Measurements from ENCODE around the gene VPS35L. TPM values are rescaled to one million over a fixed set of nuclear protein-coding genes. Genes with fewer than 3 reads are reported as not detected.

The VPS35L gene
- total and polyA plus RNA-seq, 2 of the 13 experiments (the other 11 are each of a cell fraction or from before 2014, with no cell fraction given) = 1.4 to 1.6 TPM

GRCh38 chr16:19542138-19542821 is 13.2 kb upstream of the VPS35L start (continued):
- TF ChIP-seq USF2 (IDR thresholded peaks at IDR 0.05; ENCODE audit: low read depth, low read length) (no peak), USF2 (CRISPR knock-in tag; IDR thresholded peaks at IDR 0.05; ENCODE audit: borderline replicate concordance) (no peak), HES4 (CRISPR knock-in tag; IDR thresholded peaks at IDR 0.05; ENCODE audit: borderline replicate concordance) (no peak), ZNF281 (CRISPR knock-in tag; IDR thresholded peaks at IDR 0.05; ENCODE audit: borderline replicate concordance) (peak; percentile 26; the same call in 1 of the 2 replicates), FOXK2 (IDR thresholded peaks at IDR 0.05) (no peak), ATF3 (CRISPR knock-in tag; IDR thresholded peaks at IDR 0.05) (peak; percentile 54; the same call in 1 of the 2 replicates), PHB2 (IDR thresholded peaks at IDR 0.05; ENCODE audit: partially characterized antibody) (no peak), SALL2 (CRISPR knock-in tag; IDR thresholded peaks at IDR 0.05) (no peak), ARHGAP35 (CRISPR knock-in tag; IDR thresholded peaks at IDR 0.05; ENCODE audit: borderline replicate concordance) (no peak), ZNF550 (CRISPR knock-in tag; IDR thresholded peaks at IDR 0.05; ENCODE audit: borderline replicate concordance) (no peak), NFKBIZ (CRISPR knock-in tag; IDR thresholded peaks at IDR 0.05) (peak; percentile 96), TFE3 (CRISPR knock-in tag; IDR thresholded peaks at IDR 0.05) (peak; percentile 92), RBM39 (IDR thresholded peaks at IDR 0.05; ENCODE audit: low read depth, low read length, poor library complexity, severe bottlenecking) (no peak)
- TF ChIP-seq, protein P1, sequence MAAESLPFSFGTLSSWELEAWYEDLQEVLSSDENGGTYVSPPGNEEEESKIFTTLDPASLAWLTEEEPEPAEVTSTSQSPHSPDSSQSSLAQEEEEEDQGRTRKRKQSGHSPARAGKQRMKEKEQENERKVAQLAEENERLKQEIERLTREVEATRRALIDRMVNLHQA (CRISPR knock-in tag; IDR thresholded peaks at IDR 0.05) = no peak
- TF ChIP-seq, protein P2, sequence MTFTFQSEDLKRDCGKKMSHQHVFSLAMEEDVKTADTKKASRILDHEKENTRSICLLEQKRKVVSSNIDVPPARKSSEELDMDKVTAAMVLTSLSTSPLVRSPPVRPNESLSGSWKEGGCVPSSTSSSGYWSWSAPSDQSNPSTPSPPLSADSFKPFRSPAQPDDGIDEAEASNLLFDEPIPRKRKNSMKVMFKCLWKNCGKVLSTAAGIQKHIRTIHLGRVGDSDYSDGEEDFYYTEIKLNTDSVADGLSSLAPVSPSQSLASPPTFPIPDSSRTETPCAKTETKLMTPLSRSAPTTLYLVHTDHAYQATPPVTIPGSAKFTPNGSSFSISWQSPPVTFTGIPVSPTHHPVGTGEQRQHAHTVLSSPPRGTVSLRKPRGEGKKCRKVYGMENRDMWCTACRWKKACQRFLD (CRISPR knock-in tag; IDR thresholded peaks at IDR 0.05; ENCODE audit: borderline replicate concordance) = no peak
- TF ChIP-seq, protein P3, sequence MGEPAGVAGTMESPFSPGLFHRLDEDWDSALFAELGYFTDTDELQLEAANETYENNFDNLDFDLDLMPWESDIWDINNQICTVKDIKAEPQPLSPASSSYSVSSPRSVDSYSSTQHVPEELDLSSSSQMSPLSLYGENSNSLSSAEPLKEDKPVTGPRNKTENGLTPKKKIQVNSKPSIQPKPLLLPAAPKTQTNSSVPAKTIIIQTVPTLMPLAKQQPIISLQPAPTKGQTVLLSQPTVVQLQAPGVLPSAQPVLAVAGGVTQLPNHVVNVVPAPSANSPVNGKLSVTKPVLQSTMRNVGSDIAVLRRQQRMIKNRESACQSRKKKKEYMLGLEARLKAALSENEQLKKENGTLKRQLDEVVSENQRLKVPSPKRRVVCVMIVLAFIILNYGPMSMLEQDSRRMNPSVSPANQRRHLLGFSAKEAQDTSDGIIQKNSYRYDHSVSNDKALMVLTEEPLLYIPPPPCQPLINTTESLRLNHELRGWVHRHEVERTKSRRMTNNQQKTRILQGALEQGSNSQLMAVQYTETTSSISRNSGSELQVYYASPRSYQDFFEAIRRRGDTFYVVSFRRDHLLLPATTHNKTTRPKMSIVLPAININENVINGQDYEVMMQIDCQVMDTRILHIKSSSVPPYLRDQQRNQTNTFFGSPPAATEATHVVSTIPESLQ (CRISPR knock-in tag; conservative IDR thresholded peaks at IDR 0.05) = no peak

Data from HepG2 (cell line).